SK-N-SH (cell line): Measurements from ENCODE around the gene SHBG.

ENCODE experiments used
- EP300 ChIP-seq, 2 experiments: IDR thresholded peaks; 2 replicates each; pipeline versions ENCODE4 v1.4.0 to v1.6.1; 2012; ENCODE audit warnings: borderline replicate concordance in 1 of 2, low read depth in 1 of 2, low read length in 1 of 2
- EZH2phosphoT487 ChIP-seq: fragments of 200-600 bp; sonication (generic); IDR thresholded peaks from 2 replicates; pipeline ENCODE4 v1.6.1; 2017; ENCODE audit warnings: low read depth, mixed run types, mild to moderate bottlenecking, antibody characterized with exemption, moderate library complexity, borderline replicate concordance
- FOSL2 ChIP-seq: IDR thresholded peaks from 2 replicates; pipeline ENCODE4 v1.4.0; 2012; ENCODE audit warnings: low read depth, mild to moderate bottlenecking, moderate library complexity, borderline replicate concordance
- FOXM1 ChIP-seq: IDR thresholded peaks from 2 replicates; pipeline ENCODE4 v1.4.0; 2012; ENCODE audit warnings: low read depth, mild to moderate bottlenecking
- NRF1 ChIP-seq: IDR thresholded peaks from 2 replicates; pipeline ENCODE4 v1.6.1; 2012; ENCODE audit warnings: low read depth, mild to moderate bottlenecking, low read length
- POLR2AphosphoS5 ChIP-seq: IDR thresholded peaks from 2 replicates; pipeline ENCODE4 v1.6.1; 2012; ENCODE audit warnings: low read depth, low read length
- RAD21 ChIP-seq: IDR thresholded peaks from 2 replicates; pipeline ENCODE4 v1.6.1; 2012; ENCODE audit warnings: mild to moderate bottlenecking, low read length
- SIN3A ChIP-seq: IDR thresholded peaks from 2 replicates; pipeline ENCODE4 v1.6.1; 2012; ENCODE audit warnings: low read depth, mild to moderate bottlenecking, low read length, moderate library complexity, borderline replicate concordance
- TAF1 ChIP-seq: IDR thresholded peaks from 2 replicates; pipeline ENCODE4 v1.6.1; 2012; ENCODE audit warnings: low read depth, mild to moderate bottlenecking, low read length, moderate library complexity, borderline replicate concordance
- TEAD4 ChIP-seq: IDR thresholded peaks from 2 replicates; pipeline ENCODE4 v1.4.0; 2012; ENCODE audit warnings: mild to moderate bottlenecking, borderline replicate concordance; ENCODE audit not compliant: insufficient read depth
- TF ChIP-seq, protein P1 (sequence below): fragments of 200-600 bp; sonication (generic); IDR thresholded peaks from 2 replicates; pipeline ENCODE4 v1.6.1; 2017; ENCODE audit warnings: antibody characterized with exemption, mild to moderate bottlenecking, moderate library complexity
- TF ChIP-seq, protein P2 (sequence below): IDR thresholded peaks from 2 replicates; pipeline ENCODE4 v1.6.1; 2012; ENCODE audit warnings: mild to moderate bottlenecking, low read depth, low read length, moderate library complexity
- TF ChIP-seq, protein P3 (sequence below): IDR thresholded peaks from 2 replicates; pipeline ENCODE4 v1.4.0; 2012; ENCODE audit warnings: low read depth, borderline replicate concordance

DNA sequence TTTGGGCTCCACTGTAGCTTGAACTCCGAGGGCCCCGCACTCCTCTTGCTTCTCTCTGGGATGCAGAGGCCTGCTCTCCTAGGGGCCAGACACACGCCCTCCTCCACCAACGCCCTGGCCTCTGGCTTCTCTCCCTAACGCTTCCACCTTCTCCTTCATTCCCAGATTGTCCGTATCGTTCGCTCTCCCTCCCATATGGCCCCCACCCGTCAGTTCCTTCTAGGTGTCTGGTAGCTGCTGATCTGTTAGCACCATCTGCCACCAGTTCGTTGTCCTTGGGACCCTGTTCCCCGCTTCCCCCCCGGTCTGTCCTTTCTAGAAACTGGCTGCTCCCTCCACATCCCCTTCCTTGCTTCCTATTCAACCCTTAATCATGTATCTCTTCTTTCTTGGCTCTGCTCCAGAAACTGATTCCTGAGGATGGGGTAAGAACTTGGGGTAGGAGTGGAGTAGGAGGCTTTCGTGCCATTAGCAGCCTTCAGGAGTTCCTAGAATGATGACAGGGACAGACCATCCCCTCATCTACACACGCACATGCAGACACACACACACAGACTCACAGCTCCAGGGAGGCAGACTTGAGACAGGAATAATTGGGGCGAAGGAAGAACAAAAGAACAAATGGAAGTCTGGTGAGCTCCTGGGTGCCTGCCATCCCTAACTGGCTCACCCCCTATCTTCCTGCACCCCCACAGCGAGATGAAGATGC lies 25.1 kb downstream of the SHBG start:
- TF ChIP-seq TEAD4: no peak
- TF ChIP-seq, protein P1, sequence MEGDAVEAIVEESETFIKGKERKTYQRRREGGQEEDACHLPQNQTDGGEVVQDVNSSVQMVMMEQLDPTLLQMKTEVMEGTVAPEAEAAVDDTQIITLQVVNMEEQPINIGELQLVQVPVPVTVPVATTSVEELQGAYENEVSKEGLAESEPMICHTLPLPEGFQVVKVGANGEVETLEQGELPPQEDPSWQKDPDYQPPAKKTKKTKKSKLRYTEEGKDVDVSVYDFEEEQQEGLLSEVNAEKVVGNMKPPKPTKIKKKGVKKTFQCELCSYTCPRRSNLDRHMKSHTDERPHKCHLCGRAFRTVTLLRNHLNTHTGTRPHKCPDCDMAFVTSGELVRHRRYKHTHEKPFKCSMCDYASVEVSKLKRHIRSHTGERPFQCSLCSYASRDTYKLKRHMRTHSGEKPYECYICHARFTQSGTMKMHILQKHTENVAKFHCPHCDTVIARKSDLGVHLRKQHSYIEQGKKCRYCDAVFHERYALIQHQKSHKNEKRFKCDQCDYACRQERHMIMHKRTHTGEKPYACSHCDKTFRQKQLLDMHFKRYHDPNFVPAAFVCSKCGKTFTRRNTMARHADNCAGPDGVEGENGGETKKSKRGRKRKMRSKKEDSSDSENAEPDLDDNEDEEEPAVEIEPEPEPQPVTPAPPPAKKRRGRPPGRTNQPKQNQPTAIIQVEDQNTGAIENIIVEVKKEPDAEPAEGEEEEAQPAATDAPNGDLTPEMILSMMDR: no peak
- TF ChIP-seq NRF1: no peak
- no peak for TF ChIP-seq SIN3A
- TF ChIP-seq, protein P2, sequence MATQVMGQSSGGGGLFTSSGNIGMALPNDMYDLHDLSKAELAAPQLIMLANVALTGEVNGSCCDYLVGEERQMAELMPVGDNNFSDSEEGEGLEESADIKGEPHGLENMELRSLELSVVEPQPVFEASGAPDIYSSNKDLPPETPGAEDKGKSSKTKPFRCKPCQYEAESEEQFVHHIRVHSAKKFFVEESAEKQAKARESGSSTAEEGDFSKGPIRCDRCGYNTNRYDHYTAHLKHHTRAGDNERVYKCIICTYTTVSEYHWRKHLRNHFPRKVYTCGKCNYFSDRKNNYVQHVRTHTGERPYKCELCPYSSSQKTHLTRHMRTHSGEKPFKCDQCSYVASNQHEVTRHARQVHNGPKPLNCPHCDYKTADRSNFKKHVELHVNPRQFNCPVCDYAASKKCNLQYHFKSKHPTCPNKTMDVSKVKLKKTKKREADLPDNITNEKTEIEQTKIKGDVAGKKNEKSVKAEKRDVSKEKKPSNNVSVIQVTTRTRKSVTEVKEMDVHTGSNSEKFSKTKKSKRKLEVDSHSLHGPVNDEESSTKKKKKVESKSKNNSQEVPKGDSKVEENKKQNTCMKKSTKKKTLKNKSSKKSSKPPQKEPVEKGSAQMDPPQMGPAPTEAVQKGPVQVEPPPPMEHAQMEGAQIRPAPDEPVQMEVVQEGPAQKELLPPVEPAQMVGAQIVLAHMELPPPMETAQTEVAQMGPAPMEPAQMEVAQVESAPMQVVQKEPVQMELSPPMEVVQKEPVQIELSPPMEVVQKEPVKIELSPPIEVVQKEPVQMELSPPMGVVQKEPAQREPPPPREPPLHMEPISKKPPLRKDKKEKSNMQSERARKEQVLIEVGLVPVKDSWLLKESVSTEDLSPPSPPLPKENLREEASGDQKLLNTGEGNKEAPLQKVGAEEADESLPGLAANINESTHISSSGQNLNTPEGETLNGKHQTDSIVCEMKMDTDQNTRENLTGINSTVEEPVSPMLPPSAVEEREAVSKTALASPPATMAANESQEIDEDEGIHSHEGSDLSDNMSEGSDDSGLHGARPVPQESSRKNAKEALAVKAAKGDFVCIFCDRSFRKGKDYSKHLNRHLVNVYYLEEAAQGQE: no peak
- no peak for TF ChIP-seq POLR2AphosphoS5
- no peak for TF ChIP-seq RAD21
- no peak for TF ChIP-seq TAF1
- TF ChIP-seq EP300 (IDR thresholded peaks at IDR 0.05; ENCODE audit: borderline replicate concordance in 1 of 2, low read depth in 1 of 2, low read length in 1 of 2): no peak
- no peak for TF ChIP-seq FOXM1
- TF ChIP-seq, protein P3, sequence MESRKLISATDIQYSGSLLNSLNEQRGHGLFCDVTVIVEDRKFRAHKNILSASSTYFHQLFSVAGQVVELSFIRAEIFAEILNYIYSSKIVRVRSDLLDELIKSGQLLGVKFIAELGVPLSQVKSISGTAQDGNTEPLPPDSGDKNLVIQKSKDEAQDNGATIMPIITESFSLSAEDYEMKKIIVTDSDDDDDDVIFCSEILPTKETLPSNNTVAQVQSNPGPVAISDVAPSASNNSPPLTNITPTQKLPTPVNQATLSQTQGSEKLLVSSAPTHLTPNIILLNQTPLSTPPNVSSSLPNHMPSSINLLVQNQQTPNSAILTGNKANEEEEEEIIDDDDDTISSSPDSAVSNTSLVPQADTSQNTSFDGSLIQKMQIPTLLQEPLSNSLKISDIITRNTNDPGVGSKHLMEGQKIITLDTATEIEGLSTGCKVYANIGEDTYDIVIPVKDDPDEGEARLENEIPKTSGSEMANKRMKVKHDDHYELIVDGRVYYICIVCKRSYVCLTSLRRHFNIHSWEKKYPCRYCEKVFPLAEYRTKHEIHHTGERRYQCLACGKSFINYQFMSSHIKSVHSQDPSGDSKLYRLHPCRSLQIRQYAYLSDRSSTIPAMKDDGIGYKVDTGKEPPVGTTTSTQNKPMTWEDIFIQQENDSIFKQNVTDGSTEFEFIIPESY: no peak
- no peak for TF ChIP-seq EZH2phosphoT487
- no peak for TF ChIP-seq FOSL2
